Esophagus muscularis mucosa (tissue), 4 donors: ENCODE measurements around the gene TBL1XR1.

Experiments used
- CTCF ChIP-seq, 3 experiments: fragments of 200-600 bp in 2 of 3; fragments of 450-650 bp in 1 of 3; sonication (generic) in 2 of 3; IDR thresholded peaks; one replicate each; pipeline ENCODE4 v1.5.1; 2017 to 2019; ENCODE audit warnings: antibody characterized with exemption in 3 of 3, mild to moderate bottlenecking in 2 of 3, moderate library complexity in 1 of 3
- EP300 ChIP-seq: sonication (generic); formaldehyde crosslinking; IDR thresholded peaks from one replicate; pipeline ENCODE4 v1.6.1; 2017; ENCODE audit warnings: antibody characterized with exemption
- POLR2AphosphoS5 ChIP-seq, 2 donors: sonication (generic); formaldehyde crosslinking; IDR thresholded peaks; one replicate each; pipeline ENCODE4 v1.6.1; 2017; ENCODE audit warnings: antibody characterized with exemption in 2 of 2

GRCh38 chr3:177050501-177051237 is 146.6 kb downstream of the TBL1XR1 start:
- TF ChIP-seq CTCF (IDR thresholded peaks at IDR 0.05) (peak; percentile 61 to 72 (median 63)), POLR2AphosphoS5 (IDR thresholded peaks at IDR 0.05) (no peak), EP300 (no peak)
